Endometrial microvascular endothelial cells (primary cell): ENCODE data around the gene COX4I1. TPM values are rescaled to one million over a fixed set of nuclear protein-coding genes. Genes with fewer than 3 reads are reported as not detected.

ENCODE experiments used
- in situ Hi-C: cut with HindIII; loops from 2 replicates; pipeline ENCODE4 v1.10.0; 2017; ENCODE audit warnings: low sequenced_read_pairs, low pct_unique_long_range_greater_than_20kb; ENCODE audit errors: inconsistent ontology term
- total RNA-seq: library from RNA; depleted of rRNA; stranded (reverse); fragments of >200 nt; gene quantifications from one replicate; pipeline ENCODE4 v1.2.3, GENCODE V29; 2015; ENCODE audit errors: inconsistent ontology term

COX4I1 gene
- total RNA-seq, 1 donor from 2014 or later: 503 TPM

- in situ Hi-C loops: no loop called here
Observed at GRCh38 chr16:85847681-85848601, 48.4 kb downstream of the COX4I1 start.

DNA sequence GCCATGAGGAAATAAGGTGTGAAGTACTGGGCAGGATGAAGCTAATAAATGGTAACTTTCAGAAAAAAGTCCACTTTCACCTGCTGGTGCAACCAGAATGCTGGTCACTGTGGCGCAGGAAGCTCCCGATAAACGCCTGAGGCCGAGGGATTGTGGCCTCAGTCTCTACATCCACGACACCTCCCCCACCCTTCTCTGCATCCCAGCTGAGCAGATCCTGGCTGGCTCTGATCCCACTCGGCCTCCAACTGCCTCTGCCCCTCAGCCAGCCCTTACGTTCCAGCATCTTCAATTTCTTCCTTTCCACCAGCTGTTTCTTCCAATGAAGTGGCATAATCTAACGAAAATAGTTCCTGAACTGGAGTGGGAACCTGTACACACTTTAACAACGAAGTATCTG is 49.5 kb downstream of the COX4I1 start:
- in situ Hi-C loops: no loop called here

- in situ Hi-C loops: no loop called here
Observed at GRCh38 chr16:85849388-85849787, 49.9 kb downstream of the COX4I1 start.

DNA sequence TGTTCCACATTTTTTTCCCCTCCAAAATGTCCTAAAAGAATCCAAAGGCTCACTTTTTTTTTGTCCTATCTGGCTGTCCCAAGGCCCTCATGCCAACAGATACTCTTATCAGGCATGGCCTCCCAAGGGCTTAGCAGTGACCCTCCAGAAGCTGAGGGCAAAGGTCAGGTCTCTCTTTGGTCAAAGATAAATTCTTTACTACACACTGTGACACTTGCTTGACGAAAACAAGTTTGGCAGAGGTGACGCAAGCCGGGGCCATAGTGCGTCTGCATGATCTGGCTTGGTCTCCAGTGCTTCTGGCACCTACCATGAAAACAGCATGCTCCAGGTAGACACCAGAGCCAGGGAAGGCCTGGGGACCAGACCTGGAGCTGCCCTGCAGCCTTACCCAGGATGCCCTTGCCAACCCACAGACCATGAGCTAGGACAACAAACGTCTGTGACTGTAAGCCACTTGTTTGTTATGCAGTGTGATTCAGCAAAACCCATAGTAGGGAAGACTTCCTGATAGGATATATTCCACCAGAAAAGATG is 50.9 kb downstream of the COX4I1 start:
- in situ Hi-C loops: no loop called here

- in situ Hi-C loops: no loop called here
Observed at GRCh38 chr16:85851034-85851785, 51.7 kb downstream of the COX4I1 start.

- in situ Hi-C loops: no loop called here
Observed at GRCh38 chr16:85853547-85854545, 54.4 kb downstream of the COX4I1 start.

GRCh38 chr16:85854935-85855334 is 55.4 kb downstream of the COX4I1 start:
- in situ Hi-C loops: no loop called here

DNA sequence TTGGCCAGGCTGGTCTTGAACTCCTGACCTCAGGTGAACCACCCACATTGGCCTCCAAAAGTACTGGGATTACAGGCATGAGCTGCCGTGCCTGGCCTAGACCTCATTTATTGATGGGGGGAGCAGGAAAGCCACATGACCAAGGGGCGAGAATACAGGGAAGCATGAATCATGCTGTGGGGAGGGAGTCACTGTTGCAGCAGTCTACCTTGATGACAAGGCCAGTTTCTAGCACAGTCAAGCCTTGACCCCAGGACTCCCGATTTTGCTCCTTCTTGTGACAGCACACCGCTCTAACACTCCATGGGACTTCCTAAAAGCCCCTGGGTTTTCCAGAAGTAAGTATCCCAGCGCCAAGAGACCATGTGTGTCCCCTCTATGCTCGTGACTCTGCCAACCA is 56.6 kb downstream of the COX4I1 start:
- in situ Hi-C loops: no loop called here

- in situ Hi-C loops: no loop called here
Observed at GRCh38 chr16:85856585-85856984, 57.1 kb downstream of the COX4I1 start.

Other genes starting within 250 kb of the COX4I1 start
- 5.8 TPM for gene GSE1, start 186.4 kb upstream of the COX4I1 start, total RNA-seq
- gene GINS2, start 110.7 kb upstream of the COX4I1 start, total RNA-seq: 19.9 TPM
- 92.9 TPM for gene C16orf74, start 48.6 kb upstream of the COX4I1 start, total RNA-seq
- 66.3 TPM for gene EMC8, start 151 bp upstream of the COX4I1 start, total RNA-seq
- not detected for gene IRF8, start 99.5 kb downstream of the COX4I1 start, total RNA-seq